Transverse colon (tissue), 4 donors: ENCODE results near the gene ARF6. TPM values are rescaled to one million over a fixed set of nuclear protein-coding genes. Genes with fewer than 3 reads are reported as not detected.
A peak's percentile ranks its signal among the peaks of the same experiment; 100 is the strongest.

Experiments used
- DNase-seq: peaks from one replicate; pipeline ENCODE4 v3.0.0-alpha.2; 2019
- H3K27ac ChIP-seq, 4 donors: fragments of 200-600 bp; sonication (generic); 2 replicates each; pipeline ENCODE4 v1.5.1; 2016 to 2018; ENCODE audit warnings: inconsistent platforms in 4 of 4
- H3K27me3 ChIP-seq: fragments of 200-600 bp; sonication (generic); 2 replicates; pipeline ENCODE4 v1.5.1; 2017; ENCODE audit warnings: inconsistent platforms
- H3K36me3 ChIP-seq, 4 donors: fragments of 200-600 bp; sonication (generic); 2 replicates each; pipeline ENCODE4 v1.5.1; 2017 to 2019; ENCODE audit warnings: inconsistent platforms in 4 of 4
- H3K4me1 ChIP-seq, 4 donors: fragments of 200-600 bp; sonication (generic); 2 replicates each; pipeline ENCODE4 v1.5.1; 2017 to 2020; ENCODE audit warnings: inconsistent platforms in 4 of 4
- H3K4me3 ChIP-seq, 4 donors: fragments of 200-600 bp; sonication (generic); 1 replicate in 1 of 4; 2 replicates in 3 of 4; pipeline versions ENCODE4 v1.5.1 to v1.6.1; 2017 to 2019; ENCODE audit warnings: inconsistent platforms in 4 of 4
- H3K9me3 ChIP-seq, 2 donors: fragments of 200-600 bp; sonication (generic); 2 replicates each; pipeline ENCODE4 v1.5.1; 2017 to 2019; ENCODE audit warnings: inconsistent platforms in 2 of 2
- CTCF ChIP-seq, 5 experiments: fragments of 200-600 bp in 3 of 5; fragments of 450-650 bp in 2 of 5; sonication (generic) in 3 of 5; IDR thresholded peaks; 1 replicate in 2 of 5; 2 replicates in 3 of 5; pipeline ENCODE4 v1.5.1; 2016 to 2017; ENCODE audit warnings: antibody characterized with exemption in 5 of 5, inconsistent platforms in 3 of 5, mild to moderate bottlenecking in 2 of 5, moderate library complexity in 1 of 5
- EP300 ChIP-seq: sonication (generic); formaldehyde crosslinking; IDR thresholded peaks from one replicate; pipeline ENCODE4 v1.6.1; 2017; ENCODE audit warnings: antibody characterized with exemption, low read depth
- POLR2A ChIP-seq: fragments of 450-650 bp; IDR thresholded peaks from one replicate; pipeline ENCODE4 v1.6.1; 2016; ENCODE audit warnings: antibody characterized with exemption, mild to moderate bottlenecking, moderate library complexity
- POLR2AphosphoS5 ChIP-seq, 3 donors: sonication (generic); formaldehyde crosslinking; IDR thresholded peaks; one replicate each; pipeline ENCODE4 v1.6.1; 2016; ENCODE audit warnings: antibody characterized with exemption in 3 of 3
- WGBS, 2 donors: methylation state at CpG; one replicate each; pipeline ENCODE4 v1.1.5; 2018; ENCODE audit warnings: low coverage in 1 of 2; 5-methylcytosine and 5-hydroxymethylcytosine counted together
- in situ Hi-C, 4 donors: fragments of 200-750 bp; cut with MboI; loops; one replicate each; pipeline versions ENCODE4 v1.15.0 to v1.15.1; 2017; ENCODE audit warnings: low sequenced_read_pairs in 3 of 4, low pct_ligation_motif_present in 1 of 4, low pct_unique_long_range_greater_than_20kb in 1 of 4
- intact Hi-C: fragments of 100-400 bp; cut with DNase I; formaldehyde crosslinking; loops from one replicate; pipeline ENCODE4 v1.15.1; 2023; ENCODE audit warnings: low total_unique reads
- total RNA-seq, 4 donors: library from RNA; depleted of rRNA; stranded (reverse); fragments of >200 nt; gene quantifications; one replicate each; pipeline ENCODE4 v1.1.0, GENCODE V29; 2016

ARF6 gene
- total RNA-seq, 4 donors from 2014 or later = 70.3 to 120 (median 101) TPM

- peak within 1 kb of the TSS; percentile 61 to 91 (median 72) for H3K4me3 ChIP-seq
- in situ Hi-C loops = loop anchor here (10.0 to 25.0 kb wide), 3 partner anchors 218 to 685 kb away; partner anchors contain the start of genes MAP4K5 (in 2 of the 4) and DNAAF2 (in 1 of the 4)
- H3K36me3 ChIP-seq = peaks cover 0 to 19% (median 0%) of the 10 kb centered on the region in 4 donors
- peaks cover 16 to 40% (median 17%) of the 10 kb centered on the region in 4 donors for H3K4me1 ChIP-seq
- H3K27me3 ChIP-seq = no peaks in the 10 kb centered on the region
- intact Hi-C loops = no loop called here
- H3K27ac ChIP-seq = peak within 1 kb of the TSS; percentile 91 to 94 (median 93)
- DNase-seq = peak; percentile 88
- no peaks in the 10 kb centered on the region for H3K9me3 ChIP-seq
- WGBS, 2 donors = 0% methylated on average over 49 of the region's 49 CpGs; no CpG with 5 or more reads in 1 of the 2 donors
- TF ChIP-seq EP300 = no peak
- TF ChIP-seq CTCF (IDR thresholded peaks at IDR 0.05) = peak; percentile 73 to 97 (median 80)
- TF ChIP-seq POLR2AphosphoS5 (IDR thresholded peaks at IDR 0.05) = peak; percentile 51 to 94 (median 88)
- peak; percentile 89 for TF ChIP-seq POLR2A
These were observed 40.4 kb upstream of the ARF6 start, which contains the start of gene NEMF for GRCh38 chr14:49852301-49853157. Gene NEMF, minus strand, starts transcription at chr14:49852788. Its CDS starts 35 bp downstream, at chr14:49852753.

- intact Hi-C loops = no loop called here
- Histone ChIP-seq H3K4me3 (peak overlapping the region; percentile 61 to 91 (median 72)), H3K4me1 (peaks cover 16 to 40% (median 17%) of the 10 kb centered on the region in 4 donors), H3K27me3 (no peaks in the 10 kb centered on the region), H3K9me3 (no peaks in the 10 kb centered on the region), H3K27ac (peak overlapping the region; percentile 91 to 94 (median 93)), H3K36me3 (peaks cover 0 to 15% (median 0%) of the 10 kb centered on the region in 4 donors)
- 0 to 2% methylated on average over 11 to 13 of the region's 14 CpGs for WGBS, 2 donors
- no peak for TF ChIP-seq EP300
- peak in 1 of 5 experiments; percentile 17 for TF ChIP-seq CTCF (IDR thresholded peaks at IDR 0.05)
- in situ Hi-C loops = loop anchor here (10.0 to 25.0 kb wide), 3 partner anchors 218 to 684 kb away; partner anchors contain the start of genes MAP4K5 (in 2 of the 4) and DNAAF2 (in 1 of the 4)
- no peak for DNase-seq
These were observed 39.8 kb upstream of the ARF6 start for GRCh38 chr14:49853158-49853477.

DNA sequence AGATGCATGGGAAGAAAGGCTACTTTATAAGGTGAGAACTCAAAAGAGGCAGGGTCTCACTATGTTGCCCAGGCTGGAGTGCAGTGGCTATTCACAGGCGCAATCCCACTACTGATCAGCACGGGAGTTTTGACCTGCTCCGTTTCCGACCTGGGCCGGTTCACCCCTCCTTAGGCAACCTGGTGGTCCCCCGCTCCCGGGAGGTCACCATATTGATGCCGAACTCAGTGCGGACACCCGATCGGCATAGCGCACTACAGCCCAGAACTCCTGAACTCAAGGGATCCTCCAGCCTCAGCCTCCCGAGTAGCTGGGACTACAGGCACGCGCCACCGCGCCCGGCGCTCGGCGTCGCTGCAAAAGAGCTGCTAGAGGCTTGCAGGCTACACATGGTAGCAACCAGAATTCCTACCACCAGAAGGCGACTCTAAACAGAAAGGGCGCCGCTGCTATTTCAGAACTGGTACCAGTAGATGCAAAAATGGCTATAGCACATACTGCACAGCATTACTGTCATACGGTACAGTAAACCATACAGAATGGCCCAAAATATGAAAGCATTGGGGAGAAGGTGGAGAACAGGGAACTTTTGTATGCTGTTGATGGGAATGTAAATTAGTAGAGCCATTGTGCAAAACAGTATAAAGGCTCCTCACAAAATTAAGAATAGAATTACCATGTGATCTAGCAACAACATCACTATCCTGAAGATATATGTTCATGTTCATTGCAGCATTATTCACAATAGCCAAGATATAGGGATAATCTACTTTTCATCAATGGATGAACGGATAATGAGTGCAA lies 39.1 kb upstream of the ARF6 start:
- WGBS, 2 donors = 17 to 100% methylated on average over 1 to 25 of the region's 27 CpGs
- intact Hi-C loops = no loop called here
- DNase-seq = peak; percentile 85
- Histone ChIP-seq H3K4me1 (peaks cover 16 to 40% (median 17%) of the 10 kb centered on the region in 4 donors), H3K4me3 (peak overlapping the region; percentile 61 to 91 (median 72)), H3K27me3 (no peaks in the 10 kb centered on the region), H3K36me3 (peaks cover 0 to 14% (median 0%) of the 10 kb centered on the region in 4 donors), H3K9me3 (no peaks in the 10 kb centered on the region), H3K27ac (peak overlapping the region; percentile 91 to 94 (median 93))
- TF ChIP-seq POLR2A (no peak), POLR2AphosphoS5 (IDR thresholded peaks at IDR 0.05) (peak in 1 of 3 donors; percentile 57), CTCF (IDR thresholded peaks at IDR 0.05) (peak; percentile 70 to 90 (median 79)), EP300 (no peak)
- in situ Hi-C loops = loop anchor here (10.0 to 25.0 kb wide), 3 partner anchors 219 to 684 kb away; partner anchors contain the start of genes MAP4K5 (in 2 of the 4) and DNAAF2 (in 1 of the 4)
